Transverse colon (tissue), 4 donors: Measurements from ENCODE around the gene CERS1. TPM values are rescaled to one million over a fixed set of nuclear protein-coding genes. Genes with fewer than 3 reads are reported as not detected.
A peak's percentile ranks its signal among the peaks of the same experiment; 100 is the strongest.

Experiments
- DNase-seq: peaks from one replicate; pipeline ENCODE4 v3.0.0-alpha.2; 2019
- H3K27ac ChIP-seq, 4 donors: fragments of 200-600 bp; sonication (generic); 2 replicates each; pipeline ENCODE4 v1.5.1; 2016 to 2018; ENCODE audit warnings: inconsistent platforms in 4 of 4
- H3K27me3 ChIP-seq: fragments of 200-600 bp; sonication (generic); 2 replicates; pipeline ENCODE4 v1.5.1; 2017; ENCODE audit warnings: inconsistent platforms
- H3K36me3 ChIP-seq, 4 donors: fragments of 200-600 bp; sonication (generic); 2 replicates each; pipeline ENCODE4 v1.5.1; 2017 to 2019; ENCODE audit warnings: inconsistent platforms in 4 of 4
- H3K4me1 ChIP-seq, 4 donors: fragments of 200-600 bp; sonication (generic); 2 replicates each; pipeline ENCODE4 v1.5.1; 2017 to 2020; ENCODE audit warnings: inconsistent platforms in 4 of 4
- H3K4me3 ChIP-seq, 4 donors: fragments of 200-600 bp; sonication (generic); 1 replicate in 1 of 4; 2 replicates in 3 of 4; pipeline versions ENCODE4 v1.5.1 to v1.6.1; 2017 to 2019; ENCODE audit warnings: inconsistent platforms in 4 of 4
- H3K9me3 ChIP-seq, 2 donors: fragments of 200-600 bp; sonication (generic); 2 replicates each; pipeline ENCODE4 v1.5.1; 2017 to 2019; ENCODE audit warnings: inconsistent platforms in 2 of 2
- CTCF ChIP-seq, 5 experiments: fragments of 200-600 bp in 3 of 5; fragments of 450-650 bp in 2 of 5; sonication (generic) in 3 of 5; IDR thresholded peaks; 1 replicate in 2 of 5; 2 replicates in 3 of 5; pipeline ENCODE4 v1.5.1; 2016 to 2017; ENCODE audit warnings: antibody characterized with exemption in 5 of 5, inconsistent platforms in 3 of 5, mild to moderate bottlenecking in 2 of 5, moderate library complexity in 1 of 5
- EP300 ChIP-seq: sonication (generic); formaldehyde crosslinking; IDR thresholded peaks from one replicate; pipeline ENCODE4 v1.6.1; 2017; ENCODE audit warnings: antibody characterized with exemption, low read depth
- POLR2A ChIP-seq: fragments of 450-650 bp; IDR thresholded peaks from one replicate; pipeline ENCODE4 v1.6.1; 2016; ENCODE audit warnings: antibody characterized with exemption, mild to moderate bottlenecking, moderate library complexity
- POLR2AphosphoS5 ChIP-seq, 3 donors: sonication (generic); formaldehyde crosslinking; IDR thresholded peaks; one replicate each; pipeline ENCODE4 v1.6.1; 2016; ENCODE audit warnings: antibody characterized with exemption in 3 of 3
- WGBS, 2 donors: methylation state at CpG; one replicate each; pipeline ENCODE4 v1.1.5; 2018; ENCODE audit warnings: low coverage in 1 of 2; 5-methylcytosine and 5-hydroxymethylcytosine counted together
- in situ Hi-C, 4 donors: fragments of 200-750 bp; cut with MboI; loops; one replicate each; pipeline versions ENCODE4 v1.15.0 to v1.15.1; 2017; ENCODE audit warnings: low sequenced_read_pairs in 3 of 4, low pct_ligation_motif_present in 1 of 4, low pct_unique_long_range_greater_than_20kb in 1 of 4
- intact Hi-C: fragments of 100-400 bp; cut with DNase I; formaldehyde crosslinking; loops from one replicate; pipeline ENCODE4 v1.15.1; 2023; ENCODE audit warnings: low total_unique reads
- total RNA-seq, 4 donors: library from RNA; depleted of rRNA; stranded (reverse); fragments of >200 nt; gene quantifications; one replicate each; pipeline ENCODE4 v1.1.0, GENCODE V29; 2016

Gene CERS1
- total RNA-seq, 4 donors from 2014 or later, result not detected

DNA sequence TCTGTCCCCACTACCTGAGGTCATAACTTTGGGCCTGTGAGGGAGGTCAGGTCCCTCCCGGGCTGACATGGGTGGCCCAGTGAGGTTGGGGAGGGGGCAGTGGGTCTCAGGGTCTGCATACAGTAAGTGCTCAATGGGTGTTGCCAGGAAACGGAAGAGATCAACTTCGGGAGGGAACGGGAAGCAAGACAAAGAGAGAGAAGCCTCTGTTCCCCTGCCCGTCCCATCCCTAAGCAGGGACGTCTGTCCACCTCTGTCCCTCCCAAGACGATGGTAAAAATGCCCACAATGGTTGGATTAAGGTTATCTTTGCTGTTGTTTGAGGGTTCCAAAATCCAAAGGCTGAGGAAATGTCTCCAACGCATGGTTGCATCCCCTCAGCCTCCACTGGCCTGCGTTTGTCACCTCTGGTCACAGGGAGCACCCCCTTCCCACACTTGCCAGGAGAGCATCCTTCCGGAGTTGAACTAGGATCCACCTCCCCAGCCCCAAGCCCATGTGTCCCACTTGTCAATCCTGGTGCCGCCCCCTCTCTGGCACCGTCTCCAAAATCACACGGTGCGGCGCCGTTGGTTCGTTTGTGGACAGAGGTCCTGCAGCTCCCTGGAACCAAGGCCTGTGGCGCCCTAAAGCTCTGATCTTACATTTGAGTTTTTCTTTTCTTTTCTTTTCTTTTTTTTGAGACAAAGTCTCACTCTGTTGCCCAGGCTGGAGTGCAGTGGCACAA lies 45.8 kb upstream of the CERS1 start:
- Histone ChIP-seq H3K4me1 (peaks cover 0 to 20% (median 11%) of the 10 kb centered on the region in 4 donors), H3K9me3 (no peaks in the 10 kb centered on the region), H3K27me3 (peaks cover 21% of the 10 kb centered on the region), H3K27ac (peak overlapping the region in 1 of 4 donors; percentile 25), H3K36me3 (no peaks in the 10 kb centered on the region), H3K4me3 (peak overlapping the region in 1 of 4 donors; percentile 21)
- TF ChIP-seq POLR2AphosphoS5 (IDR thresholded peaks at IDR 0.05) (no peak), CTCF (IDR thresholded peaks at IDR 0.05) (no peak), EP300 (no peak), POLR2A (no peak)
- in situ Hi-C loops, result no loop called here
- WGBS, 2 donors, result 67 to 88% methylated on average over 5 to 18 of the region's 18 CpGs
- intact Hi-C loops, result no loop called here
- no peak for DNase-seq

DNA sequence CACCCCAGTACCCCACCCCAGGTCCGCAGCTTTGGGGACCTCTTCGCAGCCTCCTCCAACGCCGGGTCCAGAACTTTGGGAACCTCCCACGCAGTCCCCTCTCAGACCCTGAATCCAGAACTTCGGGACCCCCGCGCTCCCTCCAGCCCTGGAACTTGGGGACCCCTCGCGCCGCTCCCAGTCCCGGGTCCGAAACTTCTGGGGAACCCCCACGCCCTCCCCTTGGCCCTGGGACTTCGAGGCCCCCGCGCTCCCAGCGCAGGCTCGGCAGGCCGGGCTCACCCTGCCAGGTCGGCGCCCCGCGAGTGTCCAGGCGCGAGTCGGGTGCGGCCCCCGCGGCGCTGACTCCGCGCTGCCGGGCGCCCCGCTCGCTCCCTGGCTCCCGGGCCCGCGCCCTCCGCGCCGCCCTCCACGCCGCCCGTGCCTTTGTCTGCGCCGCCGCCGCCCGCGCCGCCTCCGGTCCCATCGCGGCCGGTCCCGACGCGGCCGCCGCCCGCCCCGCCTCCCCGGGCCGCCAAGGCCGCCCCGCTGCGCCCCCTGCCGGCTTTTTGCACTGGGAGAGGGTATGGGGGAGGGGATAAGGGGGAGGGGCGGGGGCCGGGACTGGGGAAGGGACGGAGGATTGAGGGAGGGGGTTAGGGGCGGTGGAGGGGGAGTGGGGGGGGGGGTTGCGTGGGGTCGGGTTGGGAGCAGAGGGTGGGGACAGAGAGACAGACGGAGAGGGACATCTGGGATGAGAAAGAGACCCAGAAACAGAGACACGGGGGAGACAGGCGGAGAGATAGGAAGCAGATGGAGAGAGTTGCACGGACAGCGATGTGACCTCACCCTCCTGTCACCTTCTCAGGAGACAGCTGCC lies 45.0 kb upstream of the CERS1 start, which contains the start of gene HOMER3:
Gene HOMER3 (minus strand): TSS at position 449 of the 859 bp plus-strand sequence. CDS start 2,235 bp downstream, outside the sequence.
- H3K9me3 ChIP-seq, result no peaks in the 10 kb centered on the region
- peaks cover 0 to 20% (median 11%) of the 10 kb centered on the region in 4 donors for H3K4me1 ChIP-seq
- intact Hi-C loops, result no loop called here

DNA sequence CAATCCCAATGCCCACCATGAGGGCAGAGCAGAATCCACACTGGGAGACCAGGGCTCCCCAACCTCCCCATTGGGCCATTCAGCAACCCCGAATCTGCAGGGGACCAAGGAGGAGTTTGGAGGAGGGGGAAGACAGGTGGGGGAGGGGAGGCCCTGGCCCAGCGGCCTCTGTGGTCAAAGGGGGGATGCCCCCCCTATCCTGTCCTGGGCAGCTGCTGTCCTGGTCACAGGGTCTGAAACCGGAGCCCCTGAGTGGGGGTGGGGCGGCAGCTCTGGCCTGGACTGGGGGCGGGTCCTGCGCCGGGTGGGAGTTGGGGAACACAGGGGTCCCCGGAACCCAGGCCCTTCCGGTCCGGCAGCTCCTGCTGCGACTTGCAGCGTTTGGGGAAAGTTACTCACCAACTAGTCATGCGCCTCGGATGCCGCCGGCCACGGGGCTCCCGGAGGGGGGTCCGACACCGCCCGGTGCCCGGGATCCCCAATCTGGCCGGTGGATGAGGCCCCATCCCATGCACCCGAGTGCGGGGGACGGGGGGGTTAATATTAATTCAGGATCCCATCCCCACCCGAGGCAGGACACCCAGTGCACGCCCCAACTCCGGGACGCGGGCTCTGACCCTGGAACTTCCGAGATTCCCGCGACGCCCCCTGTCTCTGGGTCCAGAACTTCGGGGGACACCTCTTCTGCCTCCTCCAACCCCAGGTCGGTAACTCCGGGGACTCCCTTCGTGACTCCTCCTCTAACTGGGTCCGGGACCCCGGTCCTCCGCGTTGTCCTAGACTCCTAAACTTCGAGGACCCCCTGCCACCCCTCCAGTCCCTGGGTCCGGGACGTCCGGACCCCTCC lies 44.2 kb upstream of the CERS1 start:
- peaks cover 0 to 20% (median 11%) of the 10 kb centered on the region in 4 donors for H3K4me1 ChIP-seq
- H3K36me3 ChIP-seq, result no peaks in the 10 kb centered on the region
- WGBS, 2 donors, result 2% methylated on average over 44 of the region's 47 CpGs; no CpG with 5 or more reads in 1 of the 2 donors
- in situ Hi-C loops (no loop called here), intact Hi-C loops (no loop called here)
- no peaks in the 10 kb centered on the region for H3K9me3 ChIP-seq
- H3K4me3 ChIP-seq, result peak overlapping the region; percentile 48 to 84 (median 72)
- peak; percentile 60 for DNase-seq
- H3K27ac ChIP-seq, result peak overlapping the region; percentile 41 to 73 (median 58)
- H3K27me3 ChIP-seq, result peaks cover 21% of the 10 kb centered on the region
- TF ChIP-seq POLR2AphosphoS5 (IDR thresholded peaks at IDR 0.05), result no peak
- no peak for TF ChIP-seq EP300
- TF ChIP-seq CTCF (IDR thresholded peaks at IDR 0.05), result no peak
- no peak for TF ChIP-seq POLR2A

More for the DNA sequence above, 45.0 kb upstream of the CERS1 start, which contains the start of gene HOMER3:
- WGBS, 2 donors, result 3% methylated on average over 48 of the region's 81 CpGs; no CpG with 5 or more reads in 1 of the 2 donors
- Histone ChIP-seq H3K27me3 (peaks cover 21% of the 10 kb centered on the region), H3K4me3 (peak within 1 kb of the TSS; percentile 48 to 84 (median 72)), H3K27ac (peak within 1 kb of the TSS; percentile 41 to 73 (median 58)), H3K36me3 (no peaks in the 10 kb centered on the region)
- in situ Hi-C loops, result no loop called here
- TF ChIP-seq CTCF (IDR thresholded peaks at IDR 0.05) (peak in 3 of 5 experiments; percentile 20 to 43 (median 42)), POLR2A (no peak)
- peak; percentile 85 for DNase-seq
